NCI-H2171 treated with DMSO at 0.1 percent for 48 hours (cell line): ENCODE results near the gene ASTN2.

Source experiments
- DNase-seq: peaks from one replicate; lab custom pipeline; 2025; lab: John Stamatoyannopoulos, UW

The ASTN2 gene

GRCh38 chr9:116736399-116737151 is 678.3 kb downstream of the ASTN2 start:
- no peak for DNase-seq

- no peak for DNase-seq
Measured at GRCh38 chr9:116733010-116733641, 681.7 kb downstream of the ASTN2 start.

- no peak for DNase-seq
Measured at GRCh38 chr9:116726602-116727001, 688.3 kb downstream of the ASTN2 start.

GRCh38 chr9:116724123-116724522 is 690.7 kb downstream of the ASTN2 start:
- no peak for DNase-seq

- no peak for DNase-seq
Measured at GRCh38 chr9:116721944-116722343, 692.9 kb downstream of the ASTN2 start.

- DNase-seq: no peak
Measured at GRCh38 chr9:116721411-116721810, 693.4 kb downstream of the ASTN2 start.

- DNase-seq: no peak
Measured at GRCh38 chr9:116720111-116720510, 694.7 kb downstream of the ASTN2 start.

GRCh38 chr9:116718111-116718510 is 696.7 kb downstream of the ASTN2 start:
- DNase-seq: no peak

GRCh38 chr9:116717150-116717549 is 697.7 kb downstream of the ASTN2 start:
- DNase-seq: peak; percentile 9

GRCh38 chr9:116716438-116716837 is 698.4 kb downstream of the ASTN2 start:
- no peak for DNase-seq

- no peak for DNase-seq
Measured at GRCh38 chr9:116715751-116716150, 699.1 kb downstream of the ASTN2 start.

GRCh38 chr9:116713271-116713670 is 701.6 kb downstream of the ASTN2 start:
- no peak for DNase-seq

- no peak for DNase-seq
Measured at GRCh38 chr9:116712781-116713180, 702.1 kb downstream of the ASTN2 start.

- DNase-seq: no peak
Measured at GRCh38 chr9:116706310-116707290, 708.3 kb downstream of the ASTN2 start.

- DNase-seq: no peak
Measured at GRCh38 chr9:116705531-116705930, 709.3 kb downstream of the ASTN2 start.

GRCh38 chr9:116704470-116704869 is 710.4 kb downstream of the ASTN2 start:
- no peak for DNase-seq

GRCh38 chr9:116703634-116704033 is 711.2 kb downstream of the ASTN2 start:
- peak; percentile 63 for DNase-seq

- no peak for DNase-seq
Measured at GRCh38 chr9:116701940-116702642, 712.8 kb downstream of the ASTN2 start.

GRCh38 chr9:116700882-116701865 is 713.7 kb downstream of the ASTN2 start:
- peak; percentile 76 for DNase-seq

- no peak for DNase-seq
Measured at GRCh38 chr9:116700279-116700678, 714.6 kb downstream of the ASTN2 start.

- DNase-seq: no peak
Measured at GRCh38 chr9:116697887-116698286, 717.0 kb downstream of the ASTN2 start.
